GM23338 (cell line): ENCODE results near the gene MYO1E. TPM values are rescaled to one million over a fixed set of nuclear protein-coding genes. Genes with fewer than 3 reads are reported as not detected.

Source experiments
- ATAC-seq: fragments of 200-7000 bp; cut with Tn5 transposase; 3 replicates; pipeline ENCODE4 v1.9.1; 2020
- DNase-seq: peaks from one replicate; pipeline ENCODE4 v3.0.0-alpha.2; 2015; ENCODE audit warnings: low spot score
- H2AFZ ChIP-seq: fragments of 200-600 bp; sonication (generic); 2 replicates; pipeline ENCODE4 v1.8.0; 2016; ENCODE audit warnings: antibody characterized with exemption, mild to moderate bottlenecking, moderate library complexity
- H3F3A ChIP-seq: fragments of 200-600 bp; sonication (generic); replicated peaks from 2 replicates; pipeline ENCODE4 v1.8.0; 2017; ENCODE audit warnings: antibody characterized with exemption, mixed run types, low read depth
- H3K27ac ChIP-seq: fragments of 200-600 bp; sonication (generic); 2 replicates; pipeline ENCODE4 v1.6.1; 2016; ENCODE audit warnings: low read depth
- H3K27me3 ChIP-seq: fragments of 200-600 bp; sonication (generic); 2 replicates; pipeline ENCODE4 v1.8.0; 2016; ENCODE audit warnings: mild to moderate bottlenecking, mixed run types, moderate library complexity; ENCODE audit not compliant: insufficient read depth
- H3K36me3 ChIP-seq: fragments of 200-600 bp; sonication (generic); 2 replicates; pipeline ENCODE4 v1.8.0; 2016; ENCODE audit warnings: mild to moderate bottlenecking; ENCODE audit not compliant: insufficient read depth
- H3K4me1 ChIP-seq: fragments of 200-600 bp; sonication (generic); 2 replicates; pipeline ENCODE4 v1.8.0; 2016; ENCODE audit warnings: mild to moderate bottlenecking, moderate library complexity; ENCODE audit not compliant: insufficient read depth
- H3K4me2 ChIP-seq: fragments of 200-600 bp; sonication (generic); 2 replicates; pipeline ENCODE4 v1.7.1; 2017; ENCODE audit warnings: mixed run types
- H3K4me3 ChIP-seq: fragments of 200-600 bp; sonication (generic); 2 replicates; pipeline ENCODE4 v1.6.1; 2016; ENCODE audit warnings: mixed run types
- H3K79me2 ChIP-seq: fragments of 200-600 bp; sonication (generic); replicated peaks from 2 replicates; pipeline ENCODE4 v1.8.0; 2017; ENCODE audit warnings: mild to moderate bottlenecking; ENCODE audit not compliant: insufficient read depth
- H3K9me2 ChIP-seq: fragments of 200-600 bp; sonication (generic); 2 replicates; pipeline ENCODE4 v1.8.0; 2017; ENCODE audit not compliant: insufficient read depth
- H4K20me1 ChIP-seq: fragments of 200-600 bp; sonication (generic); replicated peaks from 2 replicates; pipeline ENCODE4 v1.8.0; 2017; ENCODE audit warnings: mild to moderate bottlenecking; ENCODE audit not compliant: insufficient read depth
- H3K27ac Mint-ChIP-seq: 2 replicates; pipeline ENCODE4 v1.8.0; 2020; ENCODE audit warnings: inconsistent platforms, mild to moderate bottlenecking, moderate library complexity, mixed read lengths
- H3K27me3 Mint-ChIP-seq: 3 replicates; pipeline ENCODE4 v1.8.0; 2022; ENCODE audit warnings: low read depth, mild to moderate bottlenecking, moderate library complexity, mixed read lengths, inconsistent platforms; ENCODE audit not compliant: insufficient read depth, poor library complexity
- H3K36me3 Mint-ChIP-seq: 3 replicates; pipeline ENCODE4 v1.8.0; 2021; ENCODE audit warnings: low read depth, mild to moderate bottlenecking, inconsistent platforms, moderate library complexity, mixed read lengths
- H3K4me1 Mint-ChIP-seq: 3 replicates; pipeline ENCODE4 v1.8.0; 2020; ENCODE audit warnings: mild to moderate bottlenecking, inconsistent platforms, mixed read lengths
- H3K4me3 Mint-ChIP-seq: 3 replicates; pipeline ENCODE4 v1.8.0; 2021; ENCODE audit warnings: moderate library complexity, mild to moderate bottlenecking, inconsistent platforms, mixed read lengths
- H3K9me3 Mint-ChIP-seq: 3 replicates; pipeline ENCODE4 v1.8.0; 2020; ENCODE audit warnings: moderate library complexity, mild to moderate bottlenecking, inconsistent platforms, mixed read lengths
- CREB1 ChIP-seq: fragments of 250-450 bp; sonication (Bioruptor Pico); IDR thresholded peaks from 2 replicates; pipeline ENCODE4 v1.5.0; 2020; ENCODE audit warnings: low read depth, mild to moderate bottlenecking, moderate library complexity
- CTCF ChIP-seq, 2 experiments: fragments of 200-600 bp in 1 of 2; sonication (generic) in 1 of 2; conservative IDR thresholded peaks; 2 replicates each; pipeline versions ENCODE4 v1.5.1 to v1.6.1; 2016 to 2017; ENCODE audit warnings: antibody characterized with exemption in 2 of 2, low read depth in 2 of 2, mild to moderate bottlenecking in 2 of 2, moderate library complexity in 1 of 2
- ETS1 ChIP-seq: IDR thresholded peaks from 2 replicates; pipeline ENCODE4 v1.6.1; 2016; ENCODE audit warnings: antibody characterized with exemption
- EZH2 ChIP-seq: fragments of 200-600 bp; sonication (generic); IDR thresholded peaks from one replicate; pipeline ENCODE4 v1.8.0; 2017; ENCODE audit warnings: antibody characterized with exemption, mild to moderate bottlenecking, low read depth; ENCODE audit not compliant: unreplicated experiment
- JUNB ChIP-seq: IDR thresholded peaks from one replicate; pipeline ENCODE4 v1.6.1; 2016; ENCODE audit warnings: antibody characterized with exemption; ENCODE audit not compliant: unreplicated experiment
- NANOG ChIP-seq: IDR thresholded peaks from 2 replicates; pipeline ENCODE4 v1.6.1; 2016; ENCODE audit warnings: antibody characterized with exemption, borderline replicate concordance
- POLR2AphosphoS5 ChIP-seq: IDR thresholded peaks from 2 replicates; pipeline ENCODE4 v1.6.1; 2016; ENCODE audit warnings: antibody characterized with exemption, low read depth
- REST ChIP-seq: IDR thresholded peaks from one replicate; pipeline ENCODE4 v1.6.1; 2018; ENCODE audit warnings: antibody characterized with exemption; ENCODE audit not compliant: unreplicated experiment
- STAT1 ChIP-seq: IDR thresholded peaks from one replicate; pipeline ENCODE4 v1.6.1; 2016; ENCODE audit warnings: antibody characterized with exemption; ENCODE audit not compliant: unreplicated experiment
- ZNF114 ChIP-seq: fragments of 250-450 bp; sonication (Bioruptor Pico); IDR thresholded peaks from 2 replicates; pipeline ENCODE4 v1.5.0; 2020; ENCODE audit warnings: mild to moderate bottlenecking, moderate library complexity
- ZNF331 ChIP-seq: fragments of 250-450 bp; sonication (Bioruptor Pico); IDR thresholded peaks from 2 replicates; pipeline ENCODE4 v1.5.0; 2020; ENCODE audit warnings: low read depth, mild to moderate bottlenecking, moderate library complexity
- polyA plus RNA-seq: library from polyadenylated mRNA; unstranded; fragments of >200 nt; fragmentation: Nextera tagmentation; extraction: Ambion mirVana; gene quantifications from 2 replicates; pipeline ENCODE4 v1.2.1, GENCODE V29; 2016
- total RNA-seq: library from RNA; depleted of rRNA; stranded (reverse); fragments of >200 nt; shearing (Covaris generic); gene quantifications from 2 replicates; pipeline ENCODE4 v1.2.3, GENCODE V29; 2014

Gene MYO1E
- total and polyA plus RNA-seq, 2 experiments from 2014 or later = 68.3 to 131 TPM

GRCh38 chr15:59292442-59293151, 80.1 kb downstream of the MYO1E start:
- H3K4me1 Mint-ChIP-seq = peaks cover 47% of the 10 kb centered on the region
- no peaks in the 10 kb centered on the region for H3K9me3 Mint-ChIP-seq
- no peaks in the 10 kb centered on the region for H3K36me3 Mint-ChIP-seq
- peak overlapping the region; percentile 42; the same call in 1 of the 2 replicates for H3K4me2 ChIP-seq
- H3K79me2 ChIP-seq = peaks cover 70% of the 10 kb centered on the region
- H3K27me3 ChIP-seq = no peaks in the 10 kb centered on the region
- no peaks in the 10 kb centered on the region for H3K27me3 Mint-ChIP-seq
- H3K4me1 ChIP-seq = peaks cover 42% of the 10 kb centered on the region
- DNase-seq (peak; percentile 50), ATAC-seq (peak; percentile 78)
- no peak overlapping the region for H3K4me3 ChIP-seq
- H3K36me3 ChIP-seq = no peaks in the 10 kb centered on the region
- H3F3A ChIP-seq = no peaks in the 10 kb centered on the region
- no peak overlapping the region for H2AFZ ChIP-seq
- H3K27ac Mint-ChIP-seq = peak overlapping the region; percentile 53
- peak overlapping the region; percentile 72; the same call in 1 of the 2 replicates for H3K27ac ChIP-seq
- no peak for TF ChIP-seq ETS1
- TF ChIP-seq ZNF114 = no peak
- no peak for TF ChIP-seq JUNB
- TF ChIP-seq STAT1 = no peak
- H3K9me2 ChIP-seq = no peaks in the 10 kb centered on the region
- H3K4me3 Mint-ChIP-seq = no peak overlapping the region
- no peaks in the 10 kb centered on the region; the same call in 1 of the 2 replicates for H4K20me1 ChIP-seq

GRCh38 chr15:59291213-59291549, 81.5 kb downstream of the MYO1E start:
- no peak overlapping the region for H3K4me3 Mint-ChIP-seq
- Histone ChIP-seq H3K4me2 (no peak overlapping the region), H3K4me3 (no peak overlapping the region), H4K20me1 (peaks cover 7% of the 10 kb centered on the region; the same call in 1 of the 2 replicates), H3K9me2 (no peaks in the 10 kb centered on the region), H3K4me1 (peaks cover 40% of the 10 kb centered on the region), H3K79me2 (peaks cover 72% of the 10 kb centered on the region), H3K27me3 (no peaks in the 10 kb centered on the region), H3K36me3 (no peaks in the 10 kb centered on the region), H3K27ac (peak overlapping the region; percentile 82), H2AFZ (no peak overlapping the region), H3F3A (no peaks in the 10 kb centered on the region)
- H3K36me3 Mint-ChIP-seq = no peaks in the 10 kb centered on the region
- H3K27me3 Mint-ChIP-seq = no peaks in the 10 kb centered on the region
- no peaks in the 10 kb centered on the region for H3K9me3 Mint-ChIP-seq
- DNase-seq (no peak), ATAC-seq (no peak)
- peaks cover 47% of the 10 kb centered on the region for H3K4me1 Mint-ChIP-seq
- no peak overlapping the region for H3K27ac Mint-ChIP-seq
- no peak for TF ChIP-seq POLR2AphosphoS5
- TF ChIP-seq ZNF114 = no peak
- TF ChIP-seq EZH2 = no peak
- TF ChIP-seq NANOG = no peak
- TF ChIP-seq ZNF331 (CRISPR knock-in tag) = no peak
- TF ChIP-seq CREB1 = no peak
- no peak for TF ChIP-seq JUNB
- TF ChIP-seq STAT1 = no peak
- TF ChIP-seq REST = no peak
- no peak for TF ChIP-seq ETS1
- no peak for TF ChIP-seq CTCF (conservative IDR thresholded peaks at IDR 0.05; ENCODE audit: low read depth in 2 of 2)
